HG02973 (cell line): ENCODE measurements around the gene PHACTR1.

Experiments
- ATAC-seq: cut with Tn5 transposase; IDR thresholded peaks from one replicate; pipeline ENCODE4 v1.9.1; 2021; ENCODE audit warnings: moderate library complexity; ENCODE audit not compliant: unreplicated experiment

PHACTR1 gene

DNA sequence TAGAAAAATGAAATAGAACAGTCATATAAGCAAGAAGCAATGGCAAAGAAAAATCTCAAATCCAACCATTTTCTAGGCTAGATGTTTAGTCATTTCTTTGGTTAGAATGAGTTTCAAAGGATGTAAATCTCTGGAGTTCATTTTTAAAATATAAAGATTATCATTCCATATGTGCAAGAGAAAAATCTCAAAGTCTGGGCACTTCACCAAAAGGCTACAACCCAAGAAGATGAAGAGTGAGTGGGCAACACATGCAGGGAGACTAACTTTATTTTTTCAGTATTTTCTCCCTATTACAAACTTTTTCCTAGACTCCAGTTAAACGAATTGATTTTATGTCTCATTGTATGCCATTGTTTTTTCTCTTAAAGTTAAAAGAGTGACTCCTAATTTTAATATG is 83.6 kb downstream of the PHACTR1 start:
- no peak for ATAC-seq

GRCh38 chr6:12801141-12801540 is 84.6 kb downstream of the PHACTR1 start:
- no peak for ATAC-seq

GRCh38 chr6:12802440-12802839 is 85.9 kb downstream of the PHACTR1 start:
- ATAC-seq: no peak

GRCh38 chr6:12803486-12803885 is 86.9 kb downstream of the PHACTR1 start:
- no peak for ATAC-seq

DNA sequence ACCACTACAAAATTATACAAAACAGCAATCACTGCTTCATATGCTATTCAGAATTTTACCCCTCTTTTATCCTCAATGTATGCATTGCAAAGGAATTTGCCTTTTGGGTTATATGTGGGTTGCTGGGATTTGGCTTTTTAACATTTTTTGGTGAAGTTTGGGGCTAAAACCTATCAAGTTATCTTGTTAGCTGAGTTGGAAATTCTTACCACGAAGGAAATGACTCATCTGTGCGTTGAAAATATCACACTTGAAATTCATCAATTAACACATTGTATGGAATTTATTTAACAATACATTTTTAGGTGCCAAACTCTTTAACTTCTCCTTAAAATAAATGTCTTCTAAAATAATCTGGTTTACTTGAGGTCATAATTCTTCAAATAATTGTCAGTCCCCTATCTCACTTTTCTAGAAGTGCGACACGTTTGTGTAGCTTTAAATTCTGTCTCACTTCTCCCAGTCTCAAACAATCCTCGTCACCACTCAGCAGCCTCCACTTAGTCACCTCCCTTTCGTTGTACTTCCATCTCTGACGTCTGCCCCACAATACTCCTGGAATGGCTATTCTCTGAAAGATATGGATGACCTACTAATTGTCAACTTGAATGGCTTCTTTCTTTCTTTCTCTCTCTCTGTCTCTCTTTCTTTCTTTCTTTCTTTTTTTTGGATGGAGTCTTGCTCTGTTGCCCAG is 88.5 kb downstream of the PHACTR1 start:
- ATAC-seq: no peak

- no peak for ATAC-seq
These were observed 89.6 kb downstream of the PHACTR1 start for GRCh38 chr6:12806136-12806535.

GRCh38 chr6:12806796-12807195 is 90.2 kb downstream of the PHACTR1 start:
- ATAC-seq: no peak

GRCh38 chr6:12811519-12811918 is 95.0 kb downstream of the PHACTR1 start:
- ATAC-seq: no peak

- no peak for ATAC-seq
These were observed 96.8 kb downstream of the PHACTR1 start for GRCh38 chr6:12813321-12813720.

DNA sequence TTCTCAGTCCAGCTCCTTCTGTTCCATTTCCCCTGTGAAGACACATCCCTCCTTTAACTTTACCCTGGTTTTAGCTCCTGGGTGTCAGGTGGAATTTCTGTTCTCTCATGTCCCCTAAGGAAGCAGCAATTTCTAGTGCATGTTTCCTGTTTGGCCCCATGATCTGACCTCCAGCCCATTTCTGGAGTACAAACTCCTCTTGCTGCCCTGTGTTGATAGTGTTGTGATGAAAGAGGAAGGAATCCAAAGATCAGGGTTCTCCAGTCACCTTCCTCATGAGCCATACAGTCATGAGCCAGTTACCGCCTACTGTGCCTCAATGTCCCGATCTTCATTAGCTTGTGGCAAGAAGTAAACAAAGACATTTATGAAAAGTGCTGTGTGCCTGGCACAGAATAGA is 97.4 kb downstream of the PHACTR1 start:
- no peak for ATAC-seq

DNA sequence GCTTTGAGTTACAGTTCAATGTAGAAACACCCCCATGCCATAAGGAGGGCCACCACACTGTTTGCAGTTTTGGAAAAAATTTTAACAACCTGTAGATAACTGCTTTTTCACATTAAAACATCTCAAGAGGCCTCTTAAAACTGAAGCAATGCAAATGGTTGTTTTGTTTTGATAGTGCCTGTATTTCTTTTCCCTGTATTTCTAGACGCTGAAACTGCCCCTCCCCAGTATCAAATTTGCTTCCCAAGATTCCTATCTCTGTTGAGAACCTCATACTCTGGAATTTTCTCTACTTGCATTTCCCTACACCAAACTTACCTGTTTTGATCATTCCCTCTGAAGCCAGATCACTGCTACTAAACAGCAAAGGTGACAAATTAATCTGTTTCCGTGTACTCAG is 98.5 kb downstream of the PHACTR1 start:
- no peak for ATAC-seq

DNA sequence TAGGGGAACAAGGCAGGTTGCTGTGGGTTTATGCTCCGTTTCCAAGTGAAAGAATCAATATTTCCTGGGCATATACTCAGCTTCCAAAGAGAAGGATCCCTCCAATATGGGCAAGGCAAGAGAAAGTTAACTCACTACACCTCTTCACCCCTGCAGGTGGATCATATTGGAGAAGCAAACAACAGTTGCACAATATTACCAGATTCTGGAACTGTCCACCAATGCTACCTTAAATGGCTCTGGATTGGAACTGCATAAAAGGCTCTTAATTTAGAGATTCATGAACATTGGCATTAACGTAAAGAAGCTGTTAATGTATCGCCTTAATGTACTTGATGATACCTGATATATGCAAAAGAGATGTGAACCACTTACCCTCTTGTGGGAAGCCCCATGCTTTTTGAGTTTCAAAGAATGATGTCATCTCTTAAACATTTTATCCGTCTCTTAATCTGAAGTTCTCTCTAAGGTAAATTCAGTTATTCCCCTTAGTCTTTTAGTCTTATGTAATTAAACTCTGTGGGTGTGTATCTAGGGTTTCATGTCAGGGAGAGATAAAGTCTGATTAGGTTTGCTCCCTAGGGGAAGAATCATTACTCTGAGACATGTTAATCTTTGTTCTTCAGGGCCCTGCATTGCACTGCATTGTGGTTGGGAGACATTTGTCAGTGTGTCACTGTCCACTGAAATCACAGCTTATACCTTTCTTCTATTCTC is 99.5 kb downstream of the PHACTR1 start:
- no peak for ATAC-seq

DNA sequence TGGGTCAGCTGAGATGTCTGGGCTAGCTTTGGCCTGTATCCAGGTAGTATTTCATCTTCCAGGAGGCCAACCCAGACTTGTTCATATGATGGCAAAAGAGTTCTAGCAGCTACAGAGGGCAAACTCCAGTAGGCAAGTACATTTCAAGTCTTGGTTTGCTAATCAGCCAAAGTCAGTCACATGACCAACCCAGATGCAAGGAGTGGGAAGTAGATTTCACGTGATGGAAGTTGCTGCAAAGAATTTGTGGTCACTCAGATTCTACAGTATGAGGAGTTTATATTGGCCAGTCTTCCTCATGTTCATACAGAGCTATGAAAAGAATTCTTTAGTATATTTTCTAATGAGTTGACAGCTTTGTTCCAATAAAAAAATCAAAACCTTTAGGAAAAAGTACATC is 101.8 kb downstream of the PHACTR1 start:
- ATAC-seq: no peak

- no peak for ATAC-seq
These were observed 107.3 kb downstream of the PHACTR1 start for GRCh38 chr6:12823847-12824246.

DNA sequence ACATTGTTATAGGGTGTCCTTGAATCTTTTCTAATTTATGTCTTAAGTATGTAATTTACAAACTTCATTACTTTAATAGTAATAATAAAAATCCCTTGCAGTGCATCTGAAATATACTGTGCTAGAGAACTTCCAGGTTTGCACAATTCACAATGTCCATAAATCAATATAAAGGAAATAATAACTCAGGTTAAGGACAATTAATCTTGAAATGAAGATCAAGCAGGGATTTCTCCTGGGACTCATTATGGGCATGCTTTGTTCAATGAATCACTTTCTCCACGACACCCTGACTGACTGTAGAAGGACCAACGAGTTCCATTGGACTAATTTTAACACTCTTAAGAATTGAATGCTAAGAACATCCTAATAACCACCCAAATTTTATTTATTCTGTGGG is 110.0 kb downstream of the PHACTR1 start:
- no peak for ATAC-seq

- ATAC-seq: no peak
These were observed 111.4 kb downstream of the PHACTR1 start for GRCh38 chr6:12827921-12828320.

DNA sequence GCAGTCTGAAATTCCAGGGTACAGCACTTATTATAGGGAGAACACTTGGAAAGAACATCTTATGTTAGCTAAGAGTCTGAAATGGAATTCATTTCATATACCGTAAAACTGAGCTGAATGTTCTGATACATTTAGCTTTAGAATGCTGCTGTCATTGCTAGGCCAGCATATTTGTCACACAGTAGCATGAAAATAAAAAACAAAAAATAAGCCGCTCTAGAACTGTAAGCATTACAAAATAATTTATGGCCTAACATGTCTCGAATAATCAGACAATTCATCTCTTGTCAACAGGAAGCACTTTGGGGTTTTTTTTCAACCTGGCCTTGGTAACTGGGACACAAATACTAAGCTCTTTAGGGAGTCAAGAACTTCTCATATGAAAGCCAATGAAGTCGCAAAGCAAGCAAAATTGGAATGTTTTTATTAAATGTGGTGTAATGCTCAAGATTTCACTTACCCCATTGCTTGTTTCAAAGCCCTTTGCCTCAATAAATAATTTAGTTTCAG is 115.7 kb downstream of the PHACTR1 start:
- no peak for ATAC-seq

GRCh38 chr6:12836009-12836408 is 119.4 kb downstream of the PHACTR1 start:
- no peak for ATAC-seq

GRCh38 chr6:12841619-12842018 is 125.1 kb downstream of the PHACTR1 start:
- no peak for ATAC-seq

DNA sequence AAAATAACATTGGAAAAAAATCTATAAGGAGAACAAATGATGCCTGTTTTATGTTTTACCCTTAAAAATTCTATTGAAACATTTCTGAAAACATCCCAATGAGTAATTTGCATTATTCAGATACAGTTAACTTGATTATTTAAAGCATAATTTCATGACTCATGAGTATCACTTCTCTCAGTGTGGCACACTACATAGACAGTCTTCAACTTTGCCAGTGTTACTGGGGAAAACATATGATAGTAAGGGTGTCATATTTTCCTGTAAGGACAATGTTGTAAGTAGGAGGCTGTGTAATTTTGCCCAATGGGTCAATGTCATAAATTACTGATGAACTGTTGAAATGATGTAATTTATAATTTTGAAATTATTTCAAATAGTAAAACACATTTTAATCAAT is 125.5 kb downstream of the PHACTR1 start:
- ATAC-seq: no peak

DNA sequence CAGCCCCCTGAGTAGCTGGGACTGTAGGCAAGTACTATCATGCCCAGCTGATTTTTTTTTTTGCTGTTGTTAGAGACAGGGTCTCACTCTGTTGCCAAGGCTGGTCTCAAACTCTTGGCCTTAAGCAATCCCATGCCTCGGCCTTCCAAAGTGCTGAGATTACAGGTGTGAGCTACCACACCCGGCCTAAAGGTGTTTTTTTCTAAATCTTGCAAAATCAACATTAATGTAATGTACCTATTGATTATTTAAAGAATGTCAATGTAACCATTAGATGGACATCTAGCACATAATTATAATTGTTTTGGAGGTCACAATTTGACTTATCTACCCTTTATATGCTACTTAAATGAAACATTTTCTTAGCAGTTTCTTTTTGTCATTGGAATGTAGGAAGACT is 126.1 kb downstream of the PHACTR1 start:
- no peak for ATAC-seq
